PC-3 (cell line): ENCODE measurements around the gene DNAJC6.

Experiments used
- CTCF ChIP-seq: fragments of 300-600 bp; sonication (generic); conservative IDR thresholded peaks from 2 replicates; pipeline ENCODE4 v1.5.1; 2017; ENCODE audit warnings: antibody characterized with exemption, low read depth, mild to moderate bottlenecking, low read length
- EZH2 ChIP-seq: fragments of 300-600 bp; sonication (generic); IDR thresholded peaks from one replicate; pipeline ENCODE4 v1.6.1; 2017; ENCODE audit warnings: antibody characterized with exemption, mild to moderate bottlenecking, low read length; ENCODE audit not compliant: unreplicated experiment
- EZH2phosphoT487 ChIP-seq: fragments of 300-600 bp; sonication (generic); IDR thresholded peaks from 2 replicates; pipeline ENCODE4 v1.6.1; 2018; ENCODE audit warnings: mild to moderate bottlenecking, antibody characterized with exemption, low read length, borderline replicate concordance

GRCh38 chr1:65330021-65330420 lies 20.7 kb downstream of the DNAJC6 start:
- TF ChIP-seq CTCF = no peak
- TF ChIP-seq EZH2 = no peak
- no peak for TF ChIP-seq EZH2phosphoT487
